ENCODE measurements around the gene CD53. TPM values are rescaled to one million over a fixed set of nuclear protein-coding genes. Genes with fewer than 3 reads are reported as not detected.

The CD53 gene
- total RNA-seq, 1 experiment from 2014 or later, result 0.96 TPM

DNA sequence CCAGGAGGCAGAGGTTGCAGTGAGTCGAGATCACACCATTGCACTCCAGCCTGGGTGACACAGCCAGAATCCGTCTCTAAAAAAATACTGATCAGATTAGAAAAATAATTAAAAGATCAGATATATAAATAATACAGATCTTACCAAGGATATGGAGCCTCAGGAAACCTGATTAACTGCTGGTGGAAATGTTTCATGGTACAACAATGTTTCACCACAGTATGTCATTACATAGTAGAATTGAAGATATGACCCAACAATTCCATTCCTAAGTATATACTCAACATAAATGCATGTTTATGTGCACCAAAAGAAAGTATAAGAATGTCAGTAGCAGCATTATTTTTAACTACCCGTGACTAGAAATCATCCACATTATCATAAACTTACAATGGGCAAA, 41.7 kb downstream of the CD53 start:
- Histone ChIP-seq H3K9ac (ENCODE audit: low read length) (no peak overlapping the region), H3K4me3 (replicated peaks in 1 of 2; ENCODE audit: low read depth in 1 of 2, low read length in 2 of 2) (no peak overlapping the region), H3K79me2 (ENCODE audit: insufficient read depth, low read length) (no peaks in the 10 kb centered on the region), H2AFZ (ENCODE audit: low read depth, low read length, poor library complexity, severe bottlenecking) (no peak overlapping the region), H3K27ac (ENCODE audit: low read depth, low read length) (no peak overlapping the region), H4K20me1 (ENCODE audit: insufficient read depth) (no peaks in the 10 kb centered on the region), H3K9me3 (ENCODE audit: control insufficient read depth in 1 of 2, insufficient read depth in 1 of 2, low read depth in 1 of 2, low read length in 2 of 2) (no peaks in the 10 kb centered on the region), H3K27me3 (ENCODE audit: insufficient read depth, low read length) (no peaks in the 10 kb centered on the region), H3K4me1 (ENCODE audit: control insufficient read depth in 1 of 2, insufficient read depth in 2 of 2, low read length in 2 of 2) (peaks cover 3 to 12% of the 10 kb centered on the region in 2 experiments), H3K36me3 (ENCODE audit: control insufficient read depth in 1 of 2, insufficient read depth in 2 of 2, low read length in 2 of 2) (no peaks in the 10 kb centered on the region), H3K4me2 (ENCODE audit: low read length) (no peak overlapping the region), H3K9me2 (ENCODE audit: insufficient read depth) (no peaks in the 10 kb centered on the region)
- intact Hi-C loops (cut with micrococcal nuclease), result no loop called here
- TF ChIP-seq POLR2AphosphoS5 (IDR thresholded peaks at IDR 0.05; ENCODE audit: low read depth, low read length) (no peak), CBX3 (IDR thresholded peaks at IDR 0.05; ENCODE audit: low read depth) (no peak), POLR2A (IDR thresholded peaks at IDR 0.05; ENCODE audit: borderline replicate concordance, extremely low read depth, insufficient read depth, insufficient read length) (no peak), EGR1 (IDR thresholded peaks at IDR 0.05; ENCODE audit: low read depth) (no peak), EZH2 (IDR thresholded peaks at IDR 0.05) (no peak), SRF (IDR thresholded peaks at IDR 0.05; ENCODE audit: low read depth) (no peak), SIN3A (IDR thresholded peaks at IDR 0.05; ENCODE audit: low read depth) (no peak), CEBPB (IDR thresholded peaks at IDR 0.05; ENCODE audit: low read depth) (no peak), YY1 (IDR thresholded peaks at IDR 0.05; ENCODE audit: extremely low read depth, insufficient replicate concordance, low read depth, low read length) (no peak), RAD21 (IDR thresholded peaks at IDR 0.05; ENCODE audit: low read depth) (no peak), JUND (IDR thresholded peaks at IDR 0.05) (no peak), TCF7L2 (IDR thresholded peaks at IDR 0.05; ENCODE audit: borderline replicate concordance, extremely low read depth, insufficient read depth, insufficient read length) (no peak), FOSL1 (IDR thresholded peaks at IDR 0.05; ENCODE audit: low read depth) (no peak), ZNF274 (IDR thresholded peaks at IDR 0.05; ENCODE audit: low read depth, low read length) (no peak), ELF1 (IDR thresholded peaks at IDR 0.05; ENCODE audit: borderline replicate concordance, low read depth) (no peak), SP1 (IDR thresholded peaks at IDR 0.05; ENCODE audit: low read depth) (no peak)
- TF ChIP-seq, protein P1, sequence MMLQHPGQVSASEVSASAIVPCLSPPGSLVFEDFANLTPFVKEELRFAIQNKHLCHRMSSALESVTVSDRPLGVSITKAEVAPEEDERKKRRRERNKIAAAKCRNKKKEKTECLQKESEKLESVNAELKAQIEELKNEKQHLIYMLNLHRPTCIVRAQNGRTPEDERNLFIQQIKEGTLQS (IDR thresholded peaks at IDR 0.05), result no peak
- TF ChIP-seq, protein P2, sequence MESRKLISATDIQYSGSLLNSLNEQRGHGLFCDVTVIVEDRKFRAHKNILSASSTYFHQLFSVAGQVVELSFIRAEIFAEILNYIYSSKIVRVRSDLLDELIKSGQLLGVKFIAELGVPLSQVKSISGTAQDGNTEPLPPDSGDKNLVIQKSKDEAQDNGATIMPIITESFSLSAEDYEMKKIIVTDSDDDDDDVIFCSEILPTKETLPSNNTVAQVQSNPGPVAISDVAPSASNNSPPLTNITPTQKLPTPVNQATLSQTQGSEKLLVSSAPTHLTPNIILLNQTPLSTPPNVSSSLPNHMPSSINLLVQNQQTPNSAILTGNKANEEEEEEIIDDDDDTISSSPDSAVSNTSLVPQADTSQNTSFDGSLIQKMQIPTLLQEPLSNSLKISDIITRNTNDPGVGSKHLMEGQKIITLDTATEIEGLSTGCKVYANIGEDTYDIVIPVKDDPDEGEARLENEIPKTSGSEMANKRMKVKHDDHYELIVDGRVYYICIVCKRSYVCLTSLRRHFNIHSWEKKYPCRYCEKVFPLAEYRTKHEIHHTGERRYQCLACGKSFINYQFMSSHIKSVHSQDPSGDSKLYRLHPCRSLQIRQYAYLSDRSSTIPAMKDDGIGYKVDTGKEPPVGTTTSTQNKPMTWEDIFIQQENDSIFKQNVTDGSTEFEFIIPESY (IDR thresholded peaks at IDR 0.05; ENCODE audit: extremely low read depth, insufficient replicate concordance, low read length), result no peak
- TF ChIP-seq, protein P3, sequence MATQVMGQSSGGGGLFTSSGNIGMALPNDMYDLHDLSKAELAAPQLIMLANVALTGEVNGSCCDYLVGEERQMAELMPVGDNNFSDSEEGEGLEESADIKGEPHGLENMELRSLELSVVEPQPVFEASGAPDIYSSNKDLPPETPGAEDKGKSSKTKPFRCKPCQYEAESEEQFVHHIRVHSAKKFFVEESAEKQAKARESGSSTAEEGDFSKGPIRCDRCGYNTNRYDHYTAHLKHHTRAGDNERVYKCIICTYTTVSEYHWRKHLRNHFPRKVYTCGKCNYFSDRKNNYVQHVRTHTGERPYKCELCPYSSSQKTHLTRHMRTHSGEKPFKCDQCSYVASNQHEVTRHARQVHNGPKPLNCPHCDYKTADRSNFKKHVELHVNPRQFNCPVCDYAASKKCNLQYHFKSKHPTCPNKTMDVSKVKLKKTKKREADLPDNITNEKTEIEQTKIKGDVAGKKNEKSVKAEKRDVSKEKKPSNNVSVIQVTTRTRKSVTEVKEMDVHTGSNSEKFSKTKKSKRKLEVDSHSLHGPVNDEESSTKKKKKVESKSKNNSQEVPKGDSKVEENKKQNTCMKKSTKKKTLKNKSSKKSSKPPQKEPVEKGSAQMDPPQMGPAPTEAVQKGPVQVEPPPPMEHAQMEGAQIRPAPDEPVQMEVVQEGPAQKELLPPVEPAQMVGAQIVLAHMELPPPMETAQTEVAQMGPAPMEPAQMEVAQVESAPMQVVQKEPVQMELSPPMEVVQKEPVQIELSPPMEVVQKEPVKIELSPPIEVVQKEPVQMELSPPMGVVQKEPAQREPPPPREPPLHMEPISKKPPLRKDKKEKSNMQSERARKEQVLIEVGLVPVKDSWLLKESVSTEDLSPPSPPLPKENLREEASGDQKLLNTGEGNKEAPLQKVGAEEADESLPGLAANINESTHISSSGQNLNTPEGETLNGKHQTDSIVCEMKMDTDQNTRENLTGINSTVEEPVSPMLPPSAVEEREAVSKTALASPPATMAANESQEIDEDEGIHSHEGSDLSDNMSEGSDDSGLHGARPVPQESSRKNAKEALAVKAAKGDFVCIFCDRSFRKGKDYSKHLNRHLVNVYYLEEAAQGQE (IDR thresholded peaks at IDR 0.05; ENCODE audit: low read depth), result no peak
- BruUV-seq (replicated peaks), result no TSS peak
- ATAC-seq, result no peak
- CTCF ChIA-PET, result no interaction called here
- DNase-seq (ENCODE audit: low read depth, low spot score), result no peak
- RAD21 ChIA-PET (ENCODE audit: low non-redundant PET in 1 of 2, low total read pairs in 2 of 2, uncharacterized antibody in 2 of 2, unreplicated experiment in 2 of 2), result no interaction called here
- POLR2A ChIA-PET, result no interaction called here

Data from HCT116 (cell line).